ENCODE data around the gene PARP16. TPM values are rescaled to one million over a fixed set of nuclear protein-coding genes. Genes with fewer than 3 reads are reported as not detected.

PARP16 gene
- total and polyA plus RNA-seq, 8 donors, result 3.1 to 7.5 (median 5.5) TPM

GRCh38 chr15:65278480-65278879, 8.2 kb downstream of the PARP16 start:
- no peaks in the 10 kb centered on the region for H3K36me3 ChIP-seq
- H3K27ac ChIP-seq, result no peak overlapping the region
- 59 to 67% methylated on average over 1 of the region's 1 CpG for WGBS, 2 donors
- no peaks in the 10 kb centered on the region for H3K9me3 ChIP-seq
- TF ChIP-seq, protein P1, sequence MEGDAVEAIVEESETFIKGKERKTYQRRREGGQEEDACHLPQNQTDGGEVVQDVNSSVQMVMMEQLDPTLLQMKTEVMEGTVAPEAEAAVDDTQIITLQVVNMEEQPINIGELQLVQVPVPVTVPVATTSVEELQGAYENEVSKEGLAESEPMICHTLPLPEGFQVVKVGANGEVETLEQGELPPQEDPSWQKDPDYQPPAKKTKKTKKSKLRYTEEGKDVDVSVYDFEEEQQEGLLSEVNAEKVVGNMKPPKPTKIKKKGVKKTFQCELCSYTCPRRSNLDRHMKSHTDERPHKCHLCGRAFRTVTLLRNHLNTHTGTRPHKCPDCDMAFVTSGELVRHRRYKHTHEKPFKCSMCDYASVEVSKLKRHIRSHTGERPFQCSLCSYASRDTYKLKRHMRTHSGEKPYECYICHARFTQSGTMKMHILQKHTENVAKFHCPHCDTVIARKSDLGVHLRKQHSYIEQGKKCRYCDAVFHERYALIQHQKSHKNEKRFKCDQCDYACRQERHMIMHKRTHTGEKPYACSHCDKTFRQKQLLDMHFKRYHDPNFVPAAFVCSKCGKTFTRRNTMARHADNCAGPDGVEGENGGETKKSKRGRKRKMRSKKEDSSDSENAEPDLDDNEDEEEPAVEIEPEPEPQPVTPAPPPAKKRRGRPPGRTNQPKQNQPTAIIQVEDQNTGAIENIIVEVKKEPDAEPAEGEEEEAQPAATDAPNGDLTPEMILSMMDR (IDR thresholded peaks at IDR 0.05), result no peak
- intact Hi-C loops (cut with DNase I), result loop anchor here in 1 of 3 donors (10.0 kb wide), 1 partner anchor 224 kb away; no protein-coding TSS in a partner anchor
- H3K27me3 ChIP-seq, result no peaks in the 10 kb centered on the region
- H3K4me1 ChIP-seq, result no peaks in the 10 kb centered on the region
- ATAC-seq, result no peak
- DNase-seq, result no peak
- no peak for FAIRE-seq
- no peak overlapping the region for H3K4me3 ChIP-seq

DNA sequence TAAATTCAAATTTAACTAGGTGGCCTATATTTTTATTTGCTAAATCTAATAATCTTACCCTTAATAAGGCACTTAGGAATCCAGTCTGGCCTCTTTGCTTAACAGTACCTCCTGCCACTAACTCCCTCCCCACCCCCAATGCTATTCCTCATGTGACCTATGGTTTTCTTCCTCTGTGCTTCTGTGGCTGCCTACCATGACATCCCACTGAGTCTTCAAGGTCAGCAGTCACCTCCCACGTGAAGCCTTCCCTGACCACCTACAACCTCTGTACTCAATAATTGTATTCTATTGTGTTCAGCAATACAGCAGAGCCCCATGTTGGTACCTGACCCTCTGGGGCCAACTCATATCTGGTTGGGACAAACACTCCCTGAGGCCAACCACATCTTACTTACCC, 9.7 kb downstream of the PARP16 start:
- H3K4me1 ChIP-seq, result no peaks in the 10 kb centered on the region
- no peak for FAIRE-seq
- no peak overlapping the region for H3K4me3 ChIP-seq
- TF ChIP-seq, protein P1 (IDR thresholded peaks at IDR 0.05), result no peak
- no peak for ATAC-seq
- H3K36me3 ChIP-seq, result no peaks in the 10 kb centered on the region
- H3K27ac ChIP-seq, result no peak overlapping the region
- intact Hi-C loops (cut with DNase I), result loop anchor here in 1 of 3 donors (10.0 kb wide), 1 partner anchor 222 kb away; no protein-coding TSS in a partner anchor
- WGBS, 2 donors, result 43 to 60% methylated on average over 1 of the region's 1 CpG
- DNase-seq, result no peak
- no peaks in the 10 kb centered on the region for H3K27me3 ChIP-seq
- no peaks in the 10 kb centered on the region for H3K9me3 ChIP-seq

DNA sequence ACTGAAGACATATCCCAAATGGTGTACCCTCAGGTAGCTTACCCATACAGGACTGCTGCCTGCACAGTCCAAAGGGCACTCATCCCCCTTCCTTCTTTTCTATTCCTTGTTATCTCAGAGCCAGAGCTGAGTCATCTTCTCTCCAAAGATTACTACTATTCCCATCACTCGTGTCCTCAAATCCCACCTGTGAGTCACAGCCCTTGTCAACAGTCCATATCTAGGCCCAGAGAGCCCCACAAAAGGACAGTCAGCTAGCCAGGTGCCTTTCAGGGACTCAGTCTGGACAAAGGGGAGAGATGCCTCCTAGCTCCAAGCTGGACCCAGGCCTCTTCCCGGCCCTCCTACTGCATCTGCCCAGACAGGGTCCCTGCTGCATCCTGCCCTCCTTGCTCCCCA, 11.0 kb downstream of the PARP16 start:
- H3K27ac ChIP-seq, result no peak overlapping the region
- intact Hi-C loops (cut with DNase I), result loop anchor here in 1 of 3 donors (10.0 kb wide), 1 partner anchor 221 kb away; no protein-coding TSS in a partner anchor
- H3K4me3 ChIP-seq, result no peak overlapping the region
- FAIRE-seq, result no peak
- H3K4me1 ChIP-seq, result no peaks in the 10 kb centered on the region
- H3K36me3 ChIP-seq, result no peaks in the 10 kb centered on the region
- TF ChIP-seq, protein P1 (IDR thresholded peaks at IDR 0.05), result no peak
- peak in 3 of 4 donors; percentile 12 to 55 (median 30) for ATAC-seq
- H3K9me3 ChIP-seq, result no peaks in the 10 kb centered on the region
- DNase-seq, result no peak
- H3K27me3 ChIP-seq, result no peaks in the 10 kb centered on the region
- 61 to 68% methylated on average over 2 of the region's 2 CpGs for WGBS, 2 donors

GRCh38 chr15:65275104-65275727, 11.5 kb downstream of the PARP16 start:
- TF ChIP-seq, protein P1 (IDR thresholded peaks at IDR 0.05), result no peak
- H3K9me3 ChIP-seq, result no peaks in the 10 kb centered on the region
- H3K4me1 ChIP-seq, result no peaks in the 10 kb centered on the region
- no peaks in the 10 kb centered on the region for H3K36me3 ChIP-seq
- no peak for FAIRE-seq
- no peak for DNase-seq
- peak in 1 of 4 donors; percentile 12 for ATAC-seq
- intact Hi-C loops (cut with DNase I), result loop anchor here in 1 of 3 donors (10.0 kb wide), 1 partner anchor 220 kb away; no protein-coding TSS in a partner anchor
- no peak overlapping the region for H3K27ac ChIP-seq
- WGBS, 2 donors, result 72 to 82% methylated on average over 4 of the region's 4 CpGs
- H3K4me3 ChIP-seq, result no peak overlapping the region
- H3K27me3 ChIP-seq, result no peaks in the 10 kb centered on the region

All from pancreas (tissue), 10 donors.